ENCODE measurements around the gene LSAMP.

DNA sequence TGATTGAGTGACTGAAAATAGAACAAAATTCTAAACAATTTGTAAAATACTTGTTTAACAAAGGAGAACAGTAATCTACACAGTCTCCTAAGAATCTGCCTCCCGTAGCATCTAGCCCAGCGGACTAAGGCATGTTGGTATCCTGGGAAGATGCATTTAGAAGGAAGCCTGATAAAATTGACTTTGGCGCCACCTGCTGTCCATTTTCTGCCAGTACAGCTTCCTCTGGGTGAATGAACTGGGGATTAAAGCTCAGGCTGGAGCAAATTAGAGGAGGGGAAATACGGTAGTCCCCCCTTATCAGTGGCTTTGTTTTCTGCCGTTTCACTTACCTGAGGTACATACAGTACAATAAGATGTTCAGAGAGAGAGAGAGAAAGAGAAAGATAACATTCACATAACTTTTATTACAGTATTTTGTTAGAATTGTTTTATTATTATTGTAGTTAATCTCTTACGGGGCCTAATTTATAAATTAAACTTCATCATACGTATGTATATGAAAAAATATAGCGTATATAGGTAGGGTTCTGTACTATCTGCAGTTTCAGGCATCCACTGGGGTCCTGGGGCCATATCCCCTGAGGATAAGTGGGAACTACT lies 630.4 kb downstream of the LSAMP start:
- TF ChIP-seq, protein P1, sequence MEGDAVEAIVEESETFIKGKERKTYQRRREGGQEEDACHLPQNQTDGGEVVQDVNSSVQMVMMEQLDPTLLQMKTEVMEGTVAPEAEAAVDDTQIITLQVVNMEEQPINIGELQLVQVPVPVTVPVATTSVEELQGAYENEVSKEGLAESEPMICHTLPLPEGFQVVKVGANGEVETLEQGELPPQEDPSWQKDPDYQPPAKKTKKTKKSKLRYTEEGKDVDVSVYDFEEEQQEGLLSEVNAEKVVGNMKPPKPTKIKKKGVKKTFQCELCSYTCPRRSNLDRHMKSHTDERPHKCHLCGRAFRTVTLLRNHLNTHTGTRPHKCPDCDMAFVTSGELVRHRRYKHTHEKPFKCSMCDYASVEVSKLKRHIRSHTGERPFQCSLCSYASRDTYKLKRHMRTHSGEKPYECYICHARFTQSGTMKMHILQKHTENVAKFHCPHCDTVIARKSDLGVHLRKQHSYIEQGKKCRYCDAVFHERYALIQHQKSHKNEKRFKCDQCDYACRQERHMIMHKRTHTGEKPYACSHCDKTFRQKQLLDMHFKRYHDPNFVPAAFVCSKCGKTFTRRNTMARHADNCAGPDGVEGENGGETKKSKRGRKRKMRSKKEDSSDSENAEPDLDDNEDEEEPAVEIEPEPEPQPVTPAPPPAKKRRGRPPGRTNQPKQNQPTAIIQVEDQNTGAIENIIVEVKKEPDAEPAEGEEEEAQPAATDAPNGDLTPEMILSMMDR (IDR thresholded peaks at IDR 0.05; ENCODE audit: control extremely low read depth in 1 of 3, insufficient read depth in 1 of 3, low read depth in 1 of 3, low read length in 3 of 3), result peak; percentile 37 to 89 (median 77)
- TF ChIP-seq EGR1 (IDR thresholded peaks at IDR 0.05; ENCODE audit: borderline replicate concordance, low read depth, low read length) (no peak; the same call in 1 of the 2 replicates), CHD2 (IDR thresholded peaks at IDR 0.05; ENCODE audit: low read length) (no peak), PHF8 (conservative IDR thresholded peaks at IDR 0.05; ENCODE audit: low read depth, low read length) (no peak), POLR2A (IDR thresholded peaks at IDR 0.05; ENCODE audit: control extremely low read depth in 1 of 2, low read depth in 2 of 2, low read length in 2 of 2) (no peak), SIRT6 (IDR thresholded peaks at IDR 0.05; ENCODE audit: low read length) (no peak), ZNF274 (IDR thresholded peaks at IDR 0.05; ENCODE audit: borderline replicate concordance, extremely low read depth, low read length) (no peak), GABPA (IDR thresholded peaks at IDR 0.05; ENCODE audit: borderline replicate concordance, insufficient read depth, low read length) (no peak), SRF (IDR thresholded peaks at IDR 0.05; ENCODE audit: low read depth, low read length) (no peak)
- TF ChIP-seq, protein P2, sequence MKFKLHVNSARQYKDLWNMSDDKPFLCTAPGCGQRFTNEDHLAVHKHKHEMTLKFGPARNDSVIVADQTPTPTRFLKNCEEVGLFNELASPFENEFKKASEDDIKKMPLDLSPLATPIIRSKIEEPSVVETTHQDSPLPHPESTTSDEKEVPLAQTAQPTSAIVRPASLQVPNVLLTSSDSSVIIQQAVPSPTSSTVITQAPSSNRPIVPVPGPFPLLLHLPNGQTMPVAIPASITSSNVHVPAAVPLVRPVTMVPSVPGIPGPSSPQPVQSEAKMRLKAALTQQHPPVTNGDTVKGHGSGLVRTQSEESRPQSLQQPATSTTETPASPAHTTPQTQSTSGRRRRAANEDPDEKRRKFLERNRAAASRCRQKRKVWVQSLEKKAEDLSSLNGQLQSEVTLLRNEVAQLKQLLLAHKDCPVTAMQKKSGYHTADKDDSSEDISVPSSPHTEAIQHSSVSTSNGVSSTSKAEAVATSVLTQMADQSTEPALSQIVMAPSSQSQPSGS (IDR thresholded peaks at IDR 0.05; ENCODE audit: low read length), result no peak
- TF ChIP-seq, protein P3, sequence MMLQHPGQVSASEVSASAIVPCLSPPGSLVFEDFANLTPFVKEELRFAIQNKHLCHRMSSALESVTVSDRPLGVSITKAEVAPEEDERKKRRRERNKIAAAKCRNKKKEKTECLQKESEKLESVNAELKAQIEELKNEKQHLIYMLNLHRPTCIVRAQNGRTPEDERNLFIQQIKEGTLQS (IDR thresholded peaks at IDR 0.05; ENCODE audit: insufficient read depth, low read depth, low read length), result no peak

All from H1 (cell line).